HepG2 (cell line): ENCODE measurements around the gene ZNF275. TPM values are rescaled to one million over a fixed set of nuclear protein-coding genes. Genes with fewer than 3 reads are reported as not detected.

ENCODE experiments used
- ATAC-seq: fragments of 200-7000 bp; cut with Tn5 transposase; 3 replicates; pipeline ENCODE4 v1.9.1; 2020; ENCODE audit warnings: mild to moderate bottlenecking, moderate library complexity
- BruUV-seq: library from RNA; stranded (reverse); fragments of 400-500 nt; replicated peaks from 2 replicates; lab custom pipeline; 2021; lab: Mats Ljungman, UMichigan
- CTCF ChIA-PET: fragments of 300-600 bp; formaldehyde crosslinking; extraction: SDS; loops from one replicate; lab custom pipeline; 2021; ENCODE audit warnings: low total read pairs, inconsistent platforms, low intra/inter-chr PET ratio; lab: Yijun Ruan, JAX
- POLR2A ChIA-PET: fragments of 350-600 bp; sonication (Branson Sonifier 250); formaldehyde crosslinking; loops from one replicate; lab custom pipeline; 2020; ENCODE audit warnings: antibody characterized with exemption, inconsistent platforms; lab: Yijun Ruan, JAX
- DNase-seq: peaks from one replicate; pipeline ENCODE4 v3.0.0-alpha.2; 2015; ENCODE audit warnings: low spot score
- FAIRE-seq: peaks from 3 replicates; lab custom pipeline; 2011; peaks lifted over from hg19 to GRCh38; lab: Jason Lieb, UNC
- H2AFZ ChIP-seq: one replicate; pipeline ENCODE4 v1.6.1; 2011; ENCODE audit warnings: low read length, inconsistent platforms
- H3K27ac ChIP-seq: fragments of 300-600 bp; 3 replicates; pipeline ENCODE4 v1.8.0; 2011; ENCODE audit warnings: mixed run types, mild to moderate bottlenecking, mixed read lengths, low read length, inconsistent platforms; ENCODE audit not compliant: insufficient read depth; ENCODE audit errors: extremely low read length
- H3K27me3 ChIP-seq, 2 experiments: fragments of 200-600 bp in 1 of 2; 2 replicates in 1 of 2; 3 replicates in 1 of 2; pipeline versions ENCODE4 v1.6.0 to v1.8.0; 2011; ENCODE audit warnings: low read length in 2 of 2, mild to moderate bottlenecking in 2 of 2, moderate library complexity in 2 of 2, inconsistent platforms in 1 of 2; ENCODE audit not compliant: insufficient read depth in 2 of 2, control insufficient read depth in 1 of 2
- H3K36me3 ChIP-seq, 2 experiments: fragments of 200-600 bp in 1 of 2; replicated peaks in 1 of 2; 2 replicates in 1 of 2; 3 replicates in 1 of 2; pipeline versions ENCODE4 v1.5.1 to v1.8.0; 2011; ENCODE audit warnings: low read length in 2 of 2, inconsistent platforms in 1 of 2; ENCODE audit not compliant: insufficient read depth in 2 of 2, control insufficient read depth in 1 of 2
- H3K4me1 ChIP-seq: 2 replicates; pipeline ENCODE4 v1.5.1; 2012; ENCODE audit warnings: low read length, inconsistent platforms; ENCODE audit not compliant: insufficient read depth
- H3K4me2 ChIP-seq: 2 replicates; pipeline ENCODE4 v1.6.0; 2011; ENCODE audit warnings: low read depth, low read length, inconsistent platforms
- H3K4me3 ChIP-seq, 3 experiments: fragments of 200-600 bp in 1 of 3; sonication (generic), shearing (Covaris generic) in 1 of 3; replicated peaks in 1 of 3; 2 replicates each; pipeline ENCODE4 v1.5.1; 2011 to 2016; ENCODE audit warnings: low read length in 3 of 3, inconsistent platforms in 2 of 3, low read depth in 2 of 3, mild to moderate bottlenecking in 2 of 3, control low read depth in 1 of 3, mixed read lengths in 1 of 3; ENCODE audit not compliant: insufficient read depth in 1 of 3
- H3K79me2 ChIP-seq: one replicate; pipeline ENCODE4 v1.6.1; 2011; ENCODE audit warnings: low read length, inconsistent platforms; ENCODE audit not compliant: insufficient read depth
- H3K9ac ChIP-seq: 2 replicates; pipeline ENCODE4 v1.6.0; 2011; ENCODE audit warnings: mild to moderate bottlenecking, low read depth, low read length, inconsistent platforms; ENCODE audit not compliant: insufficient read depth
- H3K9me3 ChIP-seq: 2 replicates; pipeline ENCODE4 v1.5.1; 2012; ENCODE audit warnings: mild to moderate bottlenecking, low read length
- H4K20me1 ChIP-seq: 2 replicates; pipeline ENCODE4 v1.6.0; 2011; ENCODE audit warnings: inconsistent platforms, mild to moderate bottlenecking, low read length, moderate library complexity; ENCODE audit not compliant: insufficient read depth
- CEBPG ChIP-seq: IDR thresholded peaks from 2 replicates; pipeline ENCODE4 v1.6.1; 2016
- ELF4 ChIP-seq: sonication (generic); formaldehyde crosslinking; IDR thresholded peaks from 2 replicates; pipeline ENCODE4 v1.5.0; 2020; ENCODE audit warnings: missing genetic modification reagents, mild to moderate bottlenecking, moderate library complexity, borderline replicate concordance
- IKZF1 ChIP-seq: fragments of 450-650 bp; IDR thresholded peaks from 2 replicates; pipeline ENCODE4 v1.7.1; 2016
- KLF11 ChIP-seq: IDR thresholded peaks from 2 replicates; pipeline ENCODE4 v1.6.1; 2016; ENCODE audit warnings: missing compliant biosample characterization
- PBX2 ChIP-seq: IDR thresholded peaks from 2 replicates; pipeline ENCODE4 v1.6.1; 2016; ENCODE audit warnings: control low read depth
- PLSCR1 ChIP-seq: sonication (generic); formaldehyde crosslinking; IDR thresholded peaks from 2 replicates; pipeline ENCODE4 v1.5.0; 2020; ENCODE audit warnings: missing genetic modification reagents, mild to moderate bottlenecking, borderline replicate concordance
- RAD51 ChIP-seq: fragments of 450-650 bp; IDR thresholded peaks from 2 replicates; pipeline ENCODE4 v1.6.1; 2016; ENCODE audit warnings: borderline replicate concordance
- RFX1 ChIP-seq: fragments of 450-650 bp; IDR thresholded peaks from 2 replicates; pipeline ENCODE4 v1.6.1; 2017
- SP2 ChIP-seq: sonication (generic); formaldehyde crosslinking; IDR thresholded peaks from 2 replicates; pipeline ENCODE4 v1.5.1; 2020; ENCODE audit warnings: mild to moderate bottlenecking, missing genetic modification reagents
- SSRP1 ChIP-seq: IDR thresholded peaks from 2 replicates; pipeline ENCODE4 v1.6.1; 2016; ENCODE audit warnings: control low read depth
- U2AF2 ChIP-seq: fragments of 200-400 bp; formaldehyde crosslinking; IDR thresholded peaks from 2 replicates; pipeline ENCODE4 v1.6.1; 2017; ENCODE audit warnings: low read depth, mild to moderate bottlenecking, low read length
- YEATS2 ChIP-seq: sonication (generic); formaldehyde crosslinking; IDR thresholded peaks from 2 replicates; pipeline ENCODE4 v1.4.0; 2020; ENCODE audit warnings: missing genetic modification reagents, borderline replicate concordance
- ZBTB42 ChIP-seq: sonication (generic); formaldehyde crosslinking; IDR thresholded peaks from 2 replicates; pipeline ENCODE4 v1.5.0; 2020; ENCODE audit warnings: mild to moderate bottlenecking, missing genetic modification reagents
- ZFP41 ChIP-seq: sonication (generic); formaldehyde crosslinking; IDR thresholded peaks from 2 replicates; pipeline ENCODE4 v1.4.0; 2020; ENCODE audit warnings: mild to moderate bottlenecking, missing genetic modification reagents, borderline replicate concordance
- ZNF546 ChIP-seq: sonication (generic); formaldehyde crosslinking; conservative IDR thresholded peaks from 2 replicates; pipeline ENCODE4 v1.8.1; 2023; ENCODE audit warnings: mild to moderate bottlenecking, missing genetic modification reagents
- ZNF550 ChIP-seq: sonication (generic); formaldehyde crosslinking; IDR thresholded peaks from 2 replicates; pipeline ENCODE4 v1.4.0; 2020; ENCODE audit warnings: mild to moderate bottlenecking, missing genetic modification reagents, borderline replicate concordance
- ZNF558 ChIP-seq: sonication (generic); formaldehyde crosslinking; IDR thresholded peaks from 2 replicates; pipeline ENCODE4 v1.9.0; 2022; ENCODE audit warnings: mild to moderate bottlenecking, missing genetic modification reagents, borderline replicate concordance
- ZNF577 ChIP-seq: sonication (generic); formaldehyde crosslinking; IDR thresholded peaks from 2 replicates; pipeline ENCODE4 v1.4.0; 2020; ENCODE audit warnings: mild to moderate bottlenecking, low read depth, missing genetic modification reagents, borderline replicate concordance
- ZNF781 ChIP-seq: sonication (generic); formaldehyde crosslinking; IDR thresholded peaks from 2 replicates; pipeline ENCODE4 v1.5.1; 2020; ENCODE audit warnings: borderline replicate concordance, mild to moderate bottlenecking, missing genetic modification reagents; ENCODE audit errors: not compliant biosample characterization
- ZZZ3 ChIP-seq: sonication (generic); formaldehyde crosslinking; IDR thresholded peaks from 2 replicates; pipeline ENCODE4 v1.4.0; 2020; ENCODE audit warnings: missing genetic modification reagents, mild to moderate bottlenecking, borderline replicate concordance
- WGBS: methylation state at CpG from one replicate; pipeline ENCODE4 v1.1.6; 2017; ENCODE audit warnings: low lambda C conversion rate; 5-methylcytosine and 5-hydroxymethylcytosine counted together
- in situ Hi-C: cut with HindIII; loops from 2 replicates; pipeline ENCODE4 v1.10.0; 2017; ENCODE audit warnings: low pct_unique_long_range_greater_than_20kb; ENCODE audit not compliant: extremely low pct_ligation_motif_present
- intact Hi-C: fragments of 100-400 bp; cut with micrococcal nuclease; formaldehyde crosslinking; loops from one replicate; pipeline ENCODE4 v1.10.0; 2022; ENCODE audit not compliant: unreplicated experiment
- polyA plus RNA-seq, 8 experiments: library from polyadenylated mRNA; depleted of rRNA in 3 of 8; stranded (reverse) in 7 of 8; unstranded in 1 of 8; fragments of >200 nt; fragmentation: Illumina TruSeq in 4 of 8; extraction: Trizol in 4 of 8; gene quantifications; 2 replicates each; pipeline versions ENCODE4 v1.2.1 to v1.2.3, GENCODE V29; 2011 to 2016; ENCODE audit warnings: low read depth in 4 of 8, missing spikeins in 1 of 8, mixed read lengths in 1 of 8; ENCODE audit not compliant: insufficient read depth in 1 of 8
- total RNA-seq, 5 experiments: library from RNA; depleted of rRNA; stranded (reverse); fragments of >200 nt; fragmentation: Illumina TruSeq; extraction: Trizol; gene quantifications; 2 replicates each; pipeline ENCODE4 v1.2.3, GENCODE V29; 2016; ENCODE audit warnings: low read depth in 1 of 5

Gene ZNF275
- total and polyA plus RNA-seq, 2 of the 13 experiments (the other 11 are each of a cell fraction or from before 2014, with no cell fraction given): 6.4 to 11.8 TPM

- TF ChIP-seq ZNF577 (CRISPR knock-in tag): no peak
- no peak for TF ChIP-seq CEBPG (CRISPR knock-in tag)
- no peak for TF ChIP-seq IKZF1
- no peak for TF ChIP-seq ZNF558 (CRISPR knock-in tag)
- no peak for TF ChIP-seq ZZZ3 (CRISPR knock-in tag)
- no peak for TF ChIP-seq ELF4
- no peak for TF ChIP-seq RFX1
- TF ChIP-seq RAD51: no peak
Observed at GRCh38 chrX:153374426-153374825, 40.5 kb downstream of the ZNF275 start (continued).

- TF ChIP-seq ZFP41 (CRISPR knock-in tag): no peak
- Histone ChIP-seq H2AFZ (no peak overlapping the region), H3K4me2 (no peak overlapping the region), H3K36me3 (no peaks in the 10 kb centered on the region), H3K27ac (no peak overlapping the region), H3K4me1 (no peaks in the 10 kb centered on the region), H3K9ac (no peak overlapping the region), H3K9me3 (no peaks in the 10 kb centered on the region), H3K27me3 (peaks cover 0 to 6% of the 10 kb centered on the region in 2 experiments; a peak in 1 of 5 replicates), H3K79me2 (no peaks in the 10 kb centered on the region), H3K4me3 (no peak overlapping the region), H4K20me1 (no peaks in the 10 kb centered on the region)
- WGBS: 0% methylated on average over 1 of the region's 5 CpGs
- in situ Hi-C loops (no loop called here), intact Hi-C loops (no loop called here)
- BruUV-seq: no TSS peak
- ChIA-PET POLR2A (no interaction called here), CTCF (no interaction called here)
- ATAC-seq (no peak), DNase-seq (no peak), FAIRE-seq (no peak)
Observed at GRCh38 chrX:153375571-153375970, 41.6 kb downstream of the ZNF275 start.

- H3K4me2 ChIP-seq: no peak overlapping the region
- H3K27me3 ChIP-seq: peaks cover 0 to 6% of the 10 kb centered on the region in 2 experiments; a peak in 1 of 5 replicates
- ChIA-PET CTCF (no interaction called here), POLR2A (no interaction called here)
- 0% methylated on average over 3 of the region's 3 CpGs for WGBS
- peaks cover 19% of the 10 kb centered on the region for H3K4me1 ChIP-seq
- no peak overlapping the region for H3K27ac ChIP-seq
- H2AFZ ChIP-seq: no peak overlapping the region
- no peaks in the 10 kb centered on the region for H3K9me3 ChIP-seq
- DNase-seq: no peak
- FAIRE-seq: no peak
- no peak for ATAC-seq
- BruUV-seq: no TSS peak
- no peak overlapping the region for H3K4me3 ChIP-seq
- H3K79me2 ChIP-seq: no peaks in the 10 kb centered on the region
- no peaks in the 10 kb centered on the region for H3K36me3 ChIP-seq
- H4K20me1 ChIP-seq: no peaks in the 10 kb centered on the region
- intact Hi-C loops: no loop called here
- in situ Hi-C loops: no loop called here
- H3K9ac ChIP-seq: no peak overlapping the region
- TF ChIP-seq YEATS2 (CRISPR knock-in tag) (no peak), ZNF546 (CRISPR knock-in tag) (no peak), SSRP1 (no peak), ZNF781 (CRISPR knock-in tag) (no peak), KLF11 (CRISPR knock-in tag) (no peak), PLSCR1 (no peak), ZNF550 (CRISPR knock-in tag) (no peak), PBX2 (CRISPR knock-in tag) (no peak), SP2 (CRISPR knock-in tag) (no peak), U2AF2 (no peak), ZBTB42 (no peak)
Observed at GRCh38 chrX:153377727-153378126, 43.8 kb downstream of the ZNF275 start.
